HEK293T (cell line): Measurements from ENCODE around the gene DDX5.
"Not testable (repeated sequence)": the region's sequence is repeated elsewhere in the genome, so short reads cannot be mapped to it uniquely, and the experiment has no call there.

Source experiments
- CTCF ChIA-PET: fragments of 350-600 bp; formaldehyde crosslinking; extraction: SDS; loops from one replicate; lab custom pipeline; 2021; ENCODE audit warnings: antibody characterized with exemption, inconsistent platforms; lab: Yijun Ruan, JAX
- POLR2A ChIA-PET: fragments of 350-600 bp; formaldehyde crosslinking; extraction: SDS; loops from one replicate; lab custom pipeline; 2020; ENCODE audit warnings: antibody characterized with exemption, inconsistent platforms; lab: Yijun Ruan, JAX
- DNase-seq: peaks from one replicate; pipeline ENCODE4 v3.0.0; 2012; ENCODE audit warnings: mixed read lengths; ENCODE audit errors: extremely low spot score
- ARNT ChIP-seq: fragments of 450-650 bp; IDR thresholded peaks from 2 replicates; pipeline ENCODE4 v1.6.1; 2017; ENCODE audit warnings: mild to moderate bottlenecking
- BHLHE40 ChIP-seq: fragments of 450-650 bp; IDR thresholded peaks from 2 replicates; pipeline ENCODE4 v1.6.1; 2016; ENCODE audit warnings: mild to moderate bottlenecking, moderate library complexity, borderline replicate concordance
- CTBP1 ChIP-seq: fragments of 450-650 bp; IDR thresholded peaks from 2 replicates; pipeline ENCODE4 v1.6.1; 2016; ENCODE audit warnings: borderline replicate concordance
- ELF4 ChIP-seq: fragments of 450-650 bp; IDR thresholded peaks from 2 replicates; pipeline ENCODE4 v1.6.1; 2017; ENCODE audit warnings: antibody characterized with exemption
- FOXA1 ChIP-seq: fragments of 450-650 bp; IDR thresholded peaks from 2 replicates; pipeline ENCODE4 v1.6.1; 2016; ENCODE audit warnings: mild to moderate bottlenecking
- FOXK2 ChIP-seq: fragments of 450-650 bp; IDR thresholded peaks from 2 replicates; pipeline ENCODE4 v1.6.1; 2016; ENCODE audit warnings: mild to moderate bottlenecking
- FOXM1 ChIP-seq: fragments of 450-650 bp; IDR thresholded peaks from 2 replicates; pipeline ENCODE4 v1.6.1; 2017; ENCODE audit warnings: mild to moderate bottlenecking, borderline replicate concordance
- HDGF ChIP-seq: fragments of 450-650 bp; IDR thresholded peaks from 2 replicates; pipeline ENCODE4 v1.6.1; 2017; ENCODE audit warnings: antibody characterized with exemption, borderline replicate concordance
- L3MBTL2 ChIP-seq: fragments of 450-650 bp; conservative IDR thresholded peaks from 2 replicates; pipeline ENCODE4 v1.6.1; 2016; ENCODE audit warnings: mild to moderate bottlenecking
- LEF1 ChIP-seq: fragments of 450-650 bp; IDR thresholded peaks from 2 replicates; pipeline ENCODE4 v1.6.1; 2017; ENCODE audit warnings: mild to moderate bottlenecking, borderline replicate concordance
- NFRKB ChIP-seq: fragments of 450-650 bp; IDR thresholded peaks from 2 replicates; pipeline ENCODE4 v1.6.1; 2016; ENCODE audit warnings: mild to moderate bottlenecking, moderate library complexity
- SP1 ChIP-seq: fragments of 450-650 bp; IDR thresholded peaks from 2 replicates; pipeline ENCODE4 v1.6.1; 2017
- SUZ12 ChIP-seq: fragments of 450-650 bp; IDR thresholded peaks from 2 replicates; pipeline ENCODE4 v1.6.1; 2016; ENCODE audit warnings: mild to moderate bottlenecking
- TARDBP ChIP-seq: fragments of 450-650 bp; IDR thresholded peaks from 2 replicates; pipeline ENCODE4 v1.6.1; 2016
- ZNF384 ChIP-seq: fragments of 450-650 bp; IDR thresholded peaks from 2 replicates; pipeline ENCODE4 v1.6.1; 2016
- TF ChIP-seq, protein P1 (sequence below): fragments of 450-650 bp; IDR thresholded peaks from 2 replicates; pipeline ENCODE4 v1.6.1; 2016

DDX5 gene

GRCh38 chr17:64466019-64466735 lies 39.9 kb downstream of the DDX5 start:
- POLR2A ChIA-PET: no interaction called here
- TF ChIP-seq FOXA1 (no peak), ELF4 (no peak), CTBP1 (no peak), BHLHE40 (no peak), HDGF (no peak), ZNF384 (no peak), NFRKB (no peak), LEF1 (no peak), SUZ12 (no peak), FOXM1 (no peak), ARNT (no peak), TARDBP (no peak), L3MBTL2 (no peak), SP1 (no peak), FOXK2 (no peak)
- TF ChIP-seq, protein P1, sequence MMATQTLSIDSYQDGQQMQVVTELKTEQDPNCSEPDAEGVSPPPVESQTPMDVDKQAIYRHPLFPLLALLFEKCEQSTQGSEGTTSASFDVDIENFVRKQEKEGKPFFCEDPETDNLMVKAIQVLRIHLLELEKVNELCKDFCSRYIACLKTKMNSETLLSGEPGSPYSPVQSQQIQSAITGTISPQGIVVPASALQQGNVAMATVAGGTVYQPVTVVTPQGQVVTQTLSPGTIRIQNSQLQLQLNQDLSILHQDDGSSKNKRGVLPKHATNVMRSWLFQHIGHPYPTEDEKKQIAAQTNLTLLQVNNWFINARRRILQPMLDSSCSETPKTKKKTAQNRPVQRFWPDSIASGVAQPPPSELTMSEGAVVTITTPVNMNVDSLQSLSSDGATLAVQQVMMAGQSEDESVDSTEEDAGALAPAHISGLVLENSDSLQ: no peak
- CTCF ChIA-PET: no interaction called here
- DNase-seq: no peak

GRCh38 chr17:64461788-64462187 lies 44.3 kb downstream of the DDX5 start:
- no peak for DNase-seq
- TF ChIP-seq L3MBTL2 (no peak), TARDBP (no peak), HDGF (no peak), FOXM1 (no peak)
- POLR2A ChIA-PET: no interaction called here
- CTCF ChIA-PET: no interaction called here

GRCh38 chr17:64460955-64461354 lies 45.1 kb downstream of the DDX5 start:
- no peak for DNase-seq
- no peak for TF ChIP-seq FOXA1
- TF ChIP-seq CTBP1: no peak
- TF ChIP-seq ZNF384: no peak
- no peak for TF ChIP-seq LEF1
- TF ChIP-seq ELF4: no peak
- TF ChIP-seq FOXK2: no peak
- no peak for TF ChIP-seq FOXM1
- TF ChIP-seq NFRKB: no peak
- no peak for TF ChIP-seq BHLHE40
- TF ChIP-seq SP1: no peak
- TF ChIP-seq TARDBP: no peak
- no peak for TF ChIP-seq ARNT
- TF ChIP-seq SUZ12: no peak
- TF ChIP-seq HDGF: no peak
- TF ChIP-seq, protein P1: no peak
- no peak for TF ChIP-seq L3MBTL2
- POLR2A ChIA-PET: no interaction called here
- CTCF ChIA-PET: interaction anchor here (0.6 kb wide), 2 partner anchors 29 to 34 kb away, joined by 3 read pairs; no protein-coding TSS in a partner anchor

DNA sequence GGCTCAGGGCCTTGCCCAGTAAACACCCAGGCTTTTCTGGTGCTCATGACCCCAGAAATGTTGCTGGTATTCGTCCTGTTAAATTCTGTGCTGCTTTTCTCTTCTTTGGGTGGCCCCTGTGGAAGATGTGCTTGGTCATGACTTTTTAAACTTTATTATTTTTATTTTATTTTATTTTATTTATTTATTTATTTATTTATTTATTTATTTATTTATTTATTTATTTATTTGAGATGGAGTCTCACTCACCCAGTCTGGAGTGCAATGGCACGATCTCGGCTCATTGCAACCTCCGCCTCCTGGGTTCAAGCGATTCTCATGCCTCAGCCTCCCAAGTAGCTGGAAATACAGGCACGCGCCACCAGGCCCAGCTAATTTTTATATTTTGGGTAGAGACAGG lies 46.3 kb downstream of the DDX5 start:
- DNase-seq, POLR2A ChIA-PET, CTCF ChIA-PET: not testable (repeated sequence)

- TF ChIP-seq ARNT (no peak), ELF4 (no peak)
- DNase-seq: no peak
- POLR2A ChIA-PET: no interaction called here
- CTCF ChIA-PET: no interaction called here
Measured at GRCh38 chr17:64459284-64459747, 46.8 kb downstream of the DDX5 start.

DNA sequence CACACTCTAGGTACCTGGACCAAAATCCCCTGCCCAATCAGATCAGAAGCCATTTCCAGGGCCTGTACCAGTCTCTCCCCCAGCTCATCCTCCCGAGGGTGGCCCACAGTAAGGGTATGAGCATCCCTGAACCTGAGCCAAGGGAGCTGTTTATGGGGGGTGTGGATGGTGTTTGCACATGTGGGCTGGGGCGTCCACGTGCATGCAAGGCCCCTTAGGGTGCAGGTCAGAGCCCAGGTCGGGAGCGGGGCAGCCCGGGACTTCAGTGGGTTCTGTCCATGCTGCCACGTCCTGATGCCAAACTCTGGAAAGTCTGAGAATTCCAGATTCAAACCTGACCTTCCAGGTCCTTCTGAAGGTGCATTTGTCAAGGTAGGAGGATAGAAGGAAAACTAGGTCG lies 47.3 kb downstream of the DDX5 start:
- TF ChIP-seq, protein P1: no peak
- TF ChIP-seq ZNF384: no peak
- TF ChIP-seq SUZ12: no peak
- ChIA-PET POLR2A (no interaction called here), CTCF (no interaction called here)
- DNase-seq: no peak

DNA sequence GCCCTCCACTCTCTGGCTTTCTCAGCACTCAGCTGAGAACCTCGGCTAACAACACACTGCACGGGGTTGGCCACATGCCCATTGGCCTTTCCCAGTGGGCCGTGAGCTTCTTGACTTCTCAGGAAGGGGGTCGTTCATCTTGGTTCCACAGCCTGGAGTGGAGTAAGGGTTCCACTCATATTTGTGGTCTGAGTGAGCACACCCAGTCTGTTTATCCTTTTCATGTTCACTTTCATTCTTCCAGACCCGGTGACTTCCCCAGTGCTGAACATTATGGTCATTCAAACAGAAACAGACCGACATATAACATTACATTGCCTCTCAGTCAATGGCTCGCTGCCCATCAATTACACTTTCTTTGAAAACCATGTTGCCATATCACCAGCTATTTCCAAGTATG lies 48.9 kb downstream of the DDX5 start:
- ChIA-PET CTCF (interaction anchor here (0.6 kb wide), 1 partner anchor 191 kb away, joined by 7 read pairs; no protein-coding TSS in a partner anchor), POLR2A (no interaction called here)
- no peak for DNase-seq
- no peak for TF ChIP-seq FOXA1
- no peak for TF ChIP-seq FOXK2
- TF ChIP-seq FOXM1: no peak
- TF ChIP-seq CTBP1: no peak
- TF ChIP-seq SUZ12: no peak
- no peak for TF ChIP-seq ZNF384
- TF ChIP-seq L3MBTL2: no peak
- no peak for TF ChIP-seq TARDBP
- no peak for TF ChIP-seq NFRKB
- TF ChIP-seq HDGF: no peak
- no peak for TF ChIP-seq SP1
- TF ChIP-seq ARNT: no peak
- TF ChIP-seq LEF1: no peak
- no peak for TF ChIP-seq BHLHE40
- TF ChIP-seq, protein P1: no peak
- no peak for TF ChIP-seq ELF4
